HG03521 (cell line): Measurements from ENCODE around the gene SPECC1.
A peak's percentile ranks its signal among the peaks of the same experiment; 100 is the strongest.
"Not testable (repeated sequence)": the region's sequence is repeated elsewhere in the genome, so short reads cannot be mapped to it uniquely, and the experiment has no call there.

Experiments used
- ATAC-seq: cut with Tn5 transposase; IDR thresholded peaks from one replicate; pipeline ENCODE4 v1.9.1; 2021; ENCODE audit warnings: mild to moderate bottlenecking, moderate library complexity; ENCODE audit not compliant: unreplicated experiment

The SPECC1 gene

DNA sequence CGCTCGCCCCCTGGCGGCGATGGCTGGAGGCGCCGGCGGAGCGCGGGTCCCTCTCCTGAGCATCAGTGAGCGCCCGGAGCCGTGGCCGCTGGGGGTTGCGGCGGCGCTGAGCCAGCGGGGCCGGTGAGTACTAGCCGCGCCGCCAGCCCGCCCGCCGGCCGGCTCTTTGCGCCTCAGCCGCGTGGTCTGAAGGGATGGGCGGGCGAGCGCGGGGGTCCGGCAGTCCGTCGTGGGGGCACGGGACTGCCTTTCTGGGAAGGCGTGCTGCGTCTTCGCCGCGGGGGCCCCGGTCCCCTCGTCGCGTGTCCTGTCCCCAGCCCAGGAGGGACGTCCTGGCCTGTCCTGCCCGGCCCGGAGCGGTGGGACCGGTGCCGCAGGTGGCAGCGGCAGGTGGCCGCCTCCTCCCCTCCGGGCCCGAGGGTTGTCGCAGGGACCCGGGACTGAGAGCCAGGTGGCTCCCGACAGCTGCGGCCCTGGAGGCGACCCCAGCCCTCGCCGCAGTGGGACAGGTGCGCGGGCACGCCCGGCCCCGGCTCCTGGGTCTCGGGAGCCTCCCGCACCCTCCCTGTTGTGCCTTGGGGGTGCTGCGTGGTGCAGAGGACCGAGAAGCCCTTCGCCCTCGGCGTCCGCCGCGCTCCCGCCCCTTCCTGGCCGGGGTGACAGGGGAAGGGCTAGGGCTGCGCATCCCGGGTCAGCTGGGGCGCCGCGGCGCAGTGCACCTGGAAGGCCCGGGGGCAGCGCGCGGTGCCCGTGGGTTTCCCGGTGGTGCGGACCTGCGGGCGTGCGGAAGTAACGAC lies at the start of gene SPECC1:
Gene SPECC1, plus strand, starts transcription at position 58 of the 797 bp plus-strand sequence. CDS start 87,293 bp downstream, outside the sequence.
- ATAC-seq: peak; percentile 96

DNA sequence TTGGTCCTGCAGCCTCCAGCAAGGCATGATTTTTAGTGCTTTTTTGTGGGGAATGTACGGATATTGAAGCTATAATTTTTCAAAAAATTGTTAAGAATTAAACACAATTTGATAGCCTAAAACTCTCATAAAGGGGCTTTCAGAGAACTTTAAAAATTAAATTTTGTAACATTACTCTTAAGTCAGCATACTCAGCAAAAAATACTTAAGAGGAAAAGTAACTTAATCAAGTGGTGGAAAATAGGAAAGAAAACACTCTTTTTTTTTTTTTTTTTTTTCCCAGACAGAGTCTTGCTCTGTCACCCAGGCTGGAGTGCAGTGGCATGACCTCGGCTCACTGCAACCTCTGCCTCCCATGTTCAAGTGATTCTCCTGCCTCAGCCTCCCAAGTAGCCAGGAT lies 46.2 kb upstream of the SPECC1 start:
- not testable (repeated sequence) for ATAC-seq

- no peak for ATAC-seq
Observed at GRCh38 chr17:19973156-19973555, 36.0 kb upstream of the SPECC1 start.

- ATAC-seq: no peak
Observed at GRCh38 chr17:19975601-19976000, 33.6 kb upstream of the SPECC1 start.

DNA sequence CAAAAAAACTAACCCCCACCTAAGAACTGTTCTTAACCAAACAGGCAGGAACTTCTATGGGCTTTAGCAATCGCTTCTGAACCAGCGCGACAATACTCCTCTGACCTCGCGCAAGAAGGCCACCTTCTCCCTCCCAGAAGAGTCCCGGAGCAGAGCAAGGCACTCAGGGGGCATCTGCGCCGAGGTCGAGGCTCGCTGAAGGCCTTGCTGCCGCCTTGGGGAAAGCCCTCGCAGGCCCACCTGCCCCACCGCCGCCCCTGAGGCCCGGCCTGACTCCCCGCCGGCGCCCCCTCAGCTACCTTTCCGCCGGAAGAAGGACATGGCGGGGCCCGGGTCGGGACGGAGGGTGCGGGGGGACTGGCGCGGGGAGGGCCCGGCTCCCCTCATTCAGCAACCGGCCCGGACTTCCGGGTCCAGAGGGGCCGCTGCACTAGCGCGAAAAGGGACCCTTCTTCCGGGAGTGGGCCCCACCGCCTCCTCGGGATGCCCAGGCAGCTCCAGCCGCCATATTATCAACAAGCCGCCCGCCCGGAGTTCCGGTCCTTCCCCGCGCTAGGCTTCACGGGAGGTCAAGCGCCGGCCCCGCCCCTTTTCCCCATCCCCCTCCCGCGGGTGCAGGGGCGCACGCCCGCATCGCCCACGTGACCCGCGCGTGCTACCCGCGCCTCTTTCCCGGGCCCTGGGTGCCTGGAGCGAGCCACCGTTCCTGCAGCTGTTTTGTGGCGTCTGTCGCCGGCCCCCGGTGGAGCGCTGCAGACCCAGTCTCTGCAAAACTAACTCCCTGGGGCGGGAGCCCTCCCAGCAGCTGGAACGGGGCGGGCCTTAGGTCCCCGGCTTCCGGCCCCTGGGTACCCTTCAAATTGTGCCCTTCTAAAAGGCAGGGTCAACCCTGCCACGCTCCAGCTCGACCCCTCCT lies 31.6 kb upstream of the SPECC1 start, which contains the start of gene AKAP10:
Gene AKAP10, minus strand, starts transcription at position 536 of the 916 bp plus-strand sequence. Its CDS starts 149 bp downstream, at position 387.
- ATAC-seq: peak; percentile 84

DNA sequence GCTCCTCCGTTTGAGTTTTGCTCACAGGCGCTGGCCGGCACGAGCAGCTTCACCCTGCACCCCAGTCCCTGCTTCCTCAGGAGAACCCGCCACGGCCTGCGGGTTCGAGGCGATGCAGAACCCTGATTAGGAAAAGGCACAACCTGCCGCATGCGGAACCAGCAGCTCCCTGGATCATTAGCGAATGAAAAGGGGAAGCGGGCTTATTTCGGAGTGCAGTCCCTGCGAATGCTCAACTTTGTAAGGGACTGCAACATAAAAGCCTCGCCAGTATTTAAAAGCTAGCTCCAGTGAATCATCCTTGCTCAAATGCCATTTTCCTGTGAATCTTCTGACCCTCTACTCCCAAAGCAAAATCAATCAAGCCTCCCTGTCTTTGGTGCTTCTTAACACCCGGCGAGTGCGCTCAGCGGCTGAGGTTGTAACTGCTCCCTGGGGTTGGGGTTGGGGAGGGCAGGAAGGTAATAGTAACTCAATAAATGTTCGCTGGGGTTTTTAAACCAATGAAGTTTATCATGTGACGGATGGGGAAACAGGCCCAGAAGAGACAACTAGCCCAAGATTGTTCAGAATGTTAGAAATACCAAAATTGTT lies 30.9 kb upstream of the SPECC1 start:
- no peak for ATAC-seq

DNA sequence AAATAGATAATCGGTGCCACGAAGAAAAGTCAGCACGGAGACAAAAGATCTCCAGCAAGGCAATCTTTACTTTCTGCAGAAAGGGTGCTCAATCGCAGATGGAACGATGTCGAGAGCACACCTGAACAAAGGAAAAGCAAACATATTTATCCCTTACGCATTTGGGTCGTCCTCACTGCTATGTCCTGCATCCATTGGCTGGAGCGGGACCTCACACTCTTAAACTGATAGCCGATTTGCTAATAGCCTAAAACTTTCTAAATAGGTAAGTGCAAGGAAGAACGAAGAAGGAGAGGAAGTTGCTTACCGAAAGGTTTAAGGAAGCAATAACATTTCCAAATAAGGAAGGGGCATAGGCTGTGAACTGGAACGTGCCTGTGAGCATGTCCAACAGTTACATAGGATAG lies 30.4 kb upstream of the SPECC1 start:
- ATAC-seq: no peak

DNA sequence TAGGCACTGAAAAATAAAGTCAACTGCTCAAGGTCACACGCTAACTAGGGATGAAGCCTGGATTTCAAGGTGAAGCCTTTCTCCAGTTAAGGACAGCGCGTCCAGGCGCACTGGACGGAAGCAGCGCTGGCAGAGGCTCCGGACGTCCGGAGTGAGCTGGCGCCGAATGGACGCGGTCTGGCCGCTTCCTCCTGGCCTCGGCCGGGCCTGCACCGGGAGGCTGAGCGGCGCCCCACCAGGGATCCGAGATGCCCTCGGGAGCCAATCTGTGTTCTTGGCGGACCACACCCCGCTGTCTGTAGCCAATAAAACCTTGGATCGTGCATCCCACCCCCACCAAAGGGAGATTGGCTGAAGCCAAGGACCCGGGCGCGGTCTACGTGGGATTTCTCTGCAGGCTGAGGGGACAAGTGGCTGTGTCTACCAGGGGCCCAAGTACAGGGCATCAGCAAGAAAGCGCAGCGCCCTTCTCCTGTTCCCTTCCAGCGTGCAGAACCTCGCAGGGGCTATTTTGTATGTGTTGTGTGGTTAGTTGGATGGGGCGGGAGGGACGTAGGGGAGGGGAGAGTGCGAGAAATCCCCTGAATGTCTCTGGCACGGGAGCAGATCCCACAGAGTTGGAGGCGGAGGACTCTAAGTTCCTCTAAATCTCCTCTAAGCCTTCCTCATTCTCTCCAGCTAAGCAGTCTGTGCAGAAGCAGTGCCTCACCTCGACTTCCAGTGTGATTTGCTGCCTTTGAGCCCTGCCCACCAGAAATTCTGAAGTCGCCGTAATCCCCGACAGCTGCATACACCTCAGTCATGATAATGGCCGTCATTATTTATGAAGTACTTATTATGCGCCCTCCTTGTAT lies 29.0 kb upstream of the SPECC1 start:
- no peak for ATAC-seq

- no peak for ATAC-seq
Observed at GRCh38 chr17:19986941-19987861, 22.0 kb upstream of the SPECC1 start.

- ATAC-seq: no peak
Observed at GRCh38 chr17:19987897-19988296, 21.3 kb upstream of the SPECC1 start.

DNA sequence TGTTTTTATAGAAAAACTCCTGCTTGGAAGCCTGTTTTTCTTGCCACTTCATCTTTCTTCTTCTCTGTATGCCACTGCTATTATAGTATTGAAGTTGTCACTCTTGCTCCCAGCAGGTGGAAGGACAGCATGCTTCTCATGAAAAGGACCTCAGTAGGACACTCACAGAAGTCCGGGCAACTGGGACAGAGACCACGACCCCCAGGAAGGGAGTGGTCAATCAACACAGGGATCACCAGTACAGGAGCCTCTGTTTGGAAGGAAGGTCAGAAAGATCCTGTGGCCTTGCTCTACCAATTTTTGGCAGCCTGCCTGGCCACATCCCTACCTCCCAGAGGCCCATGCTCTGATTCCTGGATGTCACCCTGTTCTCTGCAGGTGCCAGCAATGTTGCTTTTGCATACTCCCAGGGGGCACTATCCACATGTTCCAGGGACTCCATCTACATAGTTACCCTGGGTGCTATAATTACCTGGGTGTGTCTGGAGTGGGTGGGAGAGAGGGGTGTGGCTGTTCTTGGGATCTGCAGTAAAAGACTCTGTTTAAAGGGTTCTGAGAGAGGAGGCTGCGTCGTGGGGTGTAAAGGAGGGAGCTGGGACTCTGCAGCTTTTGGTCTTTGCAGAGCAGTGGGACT lies 17.8 kb upstream of the SPECC1 start:
- ATAC-seq: no peak

GRCh38 chr17:19992803-19993713 lies 16.1 kb upstream of the SPECC1 start:
- peak; percentile 91 for ATAC-seq

GRCh38 chr17:19996086-19996485 lies 13.1 kb upstream of the SPECC1 start:
- no peak for ATAC-seq

DNA sequence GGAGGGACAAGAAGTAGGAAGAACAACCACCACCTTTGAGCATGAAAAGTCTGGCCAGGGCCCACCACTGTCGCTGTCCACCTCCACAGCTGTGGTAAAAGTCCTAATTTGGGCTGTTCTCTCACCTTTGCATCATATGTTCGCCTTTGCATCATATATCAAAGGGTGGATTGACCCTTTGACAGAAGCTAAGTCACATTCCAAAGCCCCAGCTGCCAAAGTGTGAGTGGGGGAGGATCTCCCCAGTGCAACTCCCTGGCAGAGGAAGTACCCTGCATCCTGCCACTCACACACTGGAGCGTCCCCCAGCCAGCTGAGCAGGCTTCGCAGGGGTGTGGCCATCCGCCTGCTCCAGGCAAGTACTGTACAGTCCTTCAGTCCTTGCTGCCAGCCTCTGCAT lies 12.7 kb upstream of the SPECC1 start:
- no peak for ATAC-seq

DNA sequence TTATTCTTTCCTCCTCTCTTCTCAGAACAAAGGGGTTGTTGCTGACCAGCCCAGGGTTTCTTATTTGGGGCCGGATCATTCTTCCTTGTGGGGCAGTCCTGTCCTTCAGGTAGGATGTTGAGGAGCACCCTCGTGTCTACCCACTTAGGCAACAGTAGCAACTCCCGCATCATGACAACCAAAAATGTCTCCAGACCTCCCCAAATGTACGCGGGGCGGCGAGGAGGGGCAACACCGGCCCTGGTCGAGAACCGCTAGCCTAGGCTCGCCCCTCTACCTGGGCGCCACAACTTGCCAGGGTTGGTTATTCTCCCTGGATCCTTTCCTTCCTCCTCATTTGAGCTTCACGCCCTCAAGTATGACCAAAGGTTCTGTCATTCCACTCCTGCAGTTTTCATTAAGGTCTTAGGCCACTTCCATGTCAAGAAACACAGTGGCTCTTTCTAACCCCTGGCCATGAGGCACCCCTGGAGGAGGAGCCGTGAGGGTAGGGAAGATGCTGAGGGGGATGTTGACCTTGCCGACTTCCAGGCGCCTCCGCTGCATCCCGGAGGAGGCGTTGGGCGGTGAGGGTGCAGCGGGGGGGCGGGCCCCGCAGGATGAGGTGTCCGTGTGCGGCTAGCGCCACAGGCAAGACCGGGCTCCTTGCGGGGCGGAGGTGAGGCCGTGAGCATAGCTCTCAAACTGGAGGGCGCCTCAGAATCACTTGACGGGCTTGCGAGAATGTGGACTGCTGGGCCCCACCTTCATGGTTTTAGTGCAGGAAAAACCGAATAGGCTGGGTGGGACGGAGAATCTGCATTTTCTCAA lies 712 bp upstream of the SPECC1 start:
- no peak for ATAC-seq

DNA sequence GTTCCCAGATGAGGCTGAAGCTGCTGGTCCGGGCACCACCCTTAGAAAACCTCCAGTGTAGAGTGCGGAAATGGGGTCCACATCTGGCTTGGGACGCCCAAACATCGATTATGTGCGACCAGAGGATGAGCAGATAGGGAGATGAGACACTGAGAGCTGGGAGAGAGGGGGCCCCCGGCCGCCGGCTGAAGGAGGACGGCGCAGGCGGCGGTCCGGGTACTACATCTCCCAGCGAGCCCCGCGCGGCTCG lies 182 bp upstream of the SPECC1 start:
- ATAC-seq: no peak
